ENCODE measurements around the gene MZB1.

GRCh38 chr5:139395844-139396640, 6.3 kb upstream of the MZB1 start:
- TF ChIP-seq CTCF (IDR thresholded peaks at IDR 0.05), result no peak
- TF ChIP-seq POLR2AphosphoS5 (IDR thresholded peaks at IDR 0.05), result no peak
- TF ChIP-seq POLR2A (IDR thresholded peaks at IDR 0.05), result no peak
